ENCODE measurements around the gene CD44.

GRCh38 chr11:35160246-35160824, 21.4 kb downstream of the CD44 start:
- no peak for TF ChIP-seq CTCF (conservative IDR thresholded peaks at IDR 0.05 in 1 of 2, IDR thresholded peaks at IDR 0.05 in 1 of 2; ENCODE audit: low read depth in 1 of 2, low read length in 2 of 2)
- no peak for TF ChIP-seq EZH2 (IDR thresholded peaks at IDR 0.05; ENCODE audit: low read length, missing control alignments)
